Measurements from ENCODE around the gene PAX2.

The PAX2 gene

GRCh38 chr10:100868382-100868781 lies 123.0 kb downstream of the PAX2 start:
- DNase-seq (ENCODE audit: low read depth, low spot score) = no peak

GRCh38 chr10:100869399-100869798 lies 124.0 kb downstream of the PAX2 start:
- DNase-seq (ENCODE audit: low read depth, low spot score) = no peak
- no peak overlapping the region for H3K27ac ChIP-seq

More at GRCh38 chr10:100868382-100868781, 123.0 kb downstream of the PAX2 start:
- H3K27ac ChIP-seq = no peak overlapping the region

- no peak overlapping the region for H3K27ac ChIP-seq
- no peak for DNase-seq (ENCODE audit: low read depth, low spot score)
Observed at GRCh38 chr10:100872034-100872791, 126.8 kb downstream of the PAX2 start.

DNA sequence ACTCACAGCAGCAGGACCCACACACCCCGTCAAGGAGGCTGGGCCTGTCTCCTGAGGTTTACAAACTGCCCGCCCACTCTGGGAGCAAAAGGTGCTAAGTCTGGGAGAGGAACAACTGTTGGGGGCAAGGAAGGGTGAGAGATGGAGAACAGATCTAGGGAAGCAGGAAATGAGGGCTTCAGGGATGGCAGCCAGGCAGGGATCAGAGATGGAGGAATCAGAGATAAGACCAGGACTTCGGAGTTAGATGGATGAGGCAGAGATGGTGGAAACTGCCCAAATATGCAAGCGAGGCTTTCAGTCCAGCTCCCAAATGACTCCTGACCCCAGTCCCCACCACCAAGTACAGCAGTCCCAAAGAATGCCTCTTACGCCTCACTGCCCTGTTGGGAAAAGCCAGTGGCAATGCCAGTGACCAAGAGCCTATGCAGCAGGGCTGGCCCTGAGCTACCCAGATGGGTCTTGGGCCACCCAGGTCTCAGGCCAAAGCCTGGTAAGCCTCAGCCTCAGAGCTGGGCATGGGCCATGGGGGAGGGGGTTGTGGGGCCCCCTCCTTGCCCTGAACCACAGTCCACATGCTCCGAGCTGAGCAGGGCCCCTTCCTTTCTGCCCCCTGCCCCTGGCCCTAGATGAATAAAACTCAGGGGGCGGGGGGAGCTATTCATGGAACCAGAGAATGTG lies 127.9 kb downstream of the PAX2 start:
- no peak overlapping the region for H3K27ac ChIP-seq
- DNase-seq (ENCODE audit: low read depth, low spot score) = no peak

- DNase-seq (ENCODE audit: low read depth, low spot score) = no peak
- H3K27ac ChIP-seq = no peak overlapping the region
Observed at GRCh38 chr10:100873827-100874326, 128.5 kb downstream of the PAX2 start.

DNA sequence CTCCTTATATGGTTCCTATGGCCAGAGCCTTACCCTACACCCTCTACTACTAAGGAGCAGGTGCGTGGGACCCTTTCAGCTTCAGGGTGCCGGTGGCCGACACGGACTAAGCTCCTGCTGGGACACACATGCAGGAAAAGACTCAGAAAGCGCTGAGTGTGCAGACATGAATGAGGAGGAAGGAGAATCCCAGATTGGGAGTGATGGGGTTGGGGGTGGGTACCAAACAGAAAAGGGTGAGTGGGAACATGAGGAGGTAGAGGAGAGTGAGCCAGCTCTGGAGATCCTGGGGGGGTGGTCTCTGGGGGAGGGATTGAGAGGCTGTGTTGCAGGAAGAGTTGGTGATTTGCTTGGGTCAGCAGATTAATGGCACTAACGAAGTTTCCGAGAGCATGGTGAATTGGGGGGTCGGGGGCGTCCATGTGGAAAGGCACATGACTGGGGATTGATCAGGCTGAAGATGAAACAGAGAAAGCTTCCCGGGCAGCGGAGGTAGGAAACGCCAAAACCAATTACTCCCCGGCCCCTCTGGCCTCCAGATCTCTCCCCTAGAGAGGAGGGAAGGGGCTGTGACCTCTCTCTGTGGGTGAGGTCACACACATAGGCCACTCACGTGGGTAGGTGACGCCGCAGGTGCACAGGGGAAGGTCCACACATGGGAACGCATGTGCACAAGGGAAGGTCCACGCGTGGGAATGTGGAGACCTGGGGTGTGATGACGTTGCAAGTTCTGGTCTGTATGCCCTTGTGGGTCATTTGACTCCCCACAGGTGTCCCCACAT lies 129.5 kb downstream of the PAX2 start:
- DNase-seq (ENCODE audit: low read depth, low spot score) = no peak
- H3K27ac ChIP-seq = no peak overlapping the region

DNA sequence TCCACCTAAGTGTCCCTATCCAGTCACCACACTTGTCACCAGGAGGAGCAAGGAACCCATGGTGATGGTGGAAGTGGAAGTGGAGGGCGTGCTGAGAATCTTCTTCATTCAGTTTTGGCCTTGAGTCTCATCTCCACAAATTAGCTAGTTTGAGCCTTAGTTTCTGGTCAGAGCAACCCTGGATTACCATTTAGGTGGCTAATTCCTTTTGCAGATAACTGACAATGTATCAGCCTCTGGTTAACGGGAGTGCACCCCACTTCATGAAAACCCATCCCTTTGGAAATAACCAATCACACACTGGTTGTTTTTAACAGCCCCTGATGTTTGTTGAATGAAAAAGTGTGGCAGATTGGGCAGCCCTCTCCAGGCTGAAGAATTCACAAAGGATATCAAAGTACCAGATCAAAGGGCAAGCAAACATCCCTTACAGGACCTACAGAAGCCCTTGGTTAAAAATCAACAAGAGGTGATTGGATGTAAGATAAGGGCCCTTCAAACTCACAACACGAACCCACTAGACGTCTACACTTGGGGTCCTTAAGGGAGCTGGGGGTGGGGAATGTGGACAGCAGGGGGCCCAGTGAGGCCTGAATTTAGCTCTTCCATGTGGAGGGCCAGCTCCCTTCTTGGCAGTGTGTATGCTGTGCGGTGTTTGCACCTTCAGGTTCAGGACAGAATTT lies 130.2 kb downstream of the PAX2 start:
- no peak for DNase-seq (ENCODE audit: low read depth, low spot score)
- no peak overlapping the region for H3K27ac ChIP-seq

GRCh38 chr10:100876585-100877460 lies 131.4 kb downstream of the PAX2 start:
- DNase-seq (ENCODE audit: low read depth, low spot score) = no peak
- H3K27ac ChIP-seq = no peak overlapping the region

DNA sequence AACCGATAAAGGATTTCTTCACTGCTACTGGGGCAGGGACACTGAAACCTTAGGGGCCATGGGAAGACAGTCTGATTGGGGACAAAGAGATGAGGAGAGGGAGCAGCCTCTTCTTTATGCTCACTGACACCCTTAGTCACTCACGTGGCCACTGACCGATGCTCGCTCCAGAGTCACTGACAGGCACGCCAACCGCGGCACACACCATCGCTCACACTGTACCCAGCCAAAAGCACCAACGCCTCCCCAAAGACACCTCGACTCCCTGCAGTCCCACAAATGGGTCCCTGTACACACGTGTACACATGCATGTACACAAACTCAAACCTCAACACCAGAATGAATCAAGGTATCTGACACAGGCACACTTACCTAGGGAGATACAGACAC lies 132.1 kb downstream of the PAX2 start:
- no peak for DNase-seq (ENCODE audit: low read depth, low spot score)
- H3K27ac ChIP-seq = no peak overlapping the region

GRCh38 chr10:100878291-100878910 lies 133.0 kb downstream of the PAX2 start:
- no peak for DNase-seq (ENCODE audit: low read depth, low spot score)
- no peak overlapping the region for H3K27ac ChIP-seq
